OCI-LY7 (cell line): Measurements from ENCODE around the gene HSPA1L. TPM values are rescaled to one million over a fixed set of nuclear protein-coding genes. Genes with fewer than 3 reads are reported as not detected.
A peak's percentile ranks its signal among the peaks of the same experiment; 100 is the strongest.

ENCODE experiments used
- BruUV-seq: library from RNA; stranded (reverse); fragments of 400-500 nt; replicated peaks from 2 replicates; lab custom pipeline; 2021; lab: Mats Ljungman, UMichigan
- CTCF ChIA-PET: fragments of 300-600 bp; sonication (Branson Sonifier 250); formaldehyde crosslinking; loops from one replicate; lab custom pipeline; 2022; ENCODE audit warnings: antibody characterized with exemption; ENCODE audit not compliant: unreplicated experiment; lab: Charles Lee
- POLR2A ChIA-PET: fragments of 300-600 bp; sonication (Branson Sonifier 250); formaldehyde crosslinking; loops from one replicate; lab custom pipeline; 2022; ENCODE audit warnings: antibody characterized with exemption; lab: Charles Lee
- DNase-seq: peaks from one replicate; pipeline ENCODE4 v3.0.0-alpha.2; 2015; ENCODE audit warnings: low spot score
- H2AFZ ChIP-seq: fragments of 200-600 bp; sonication (generic), shearing (Covaris generic); 2 replicates; pipeline ENCODE4 v1.6.1; 2014; ENCODE audit warnings: mild to moderate bottlenecking, antibody characterized with exemption, low read length, moderate library complexity
- H3K27ac ChIP-seq: fragments of 200-600 bp; sonication (generic); 2 replicates; pipeline ENCODE4 v1.5.1; 2014; ENCODE audit warnings: mixed run types, low read depth, mild to moderate bottlenecking, moderate library complexity, low read length, inconsistent platforms; ENCODE audit not compliant: poor library complexity, severe bottlenecking
- H3K36me3 ChIP-seq: fragments of 200-600 bp; sonication (generic); 2 replicates; pipeline ENCODE4 v1.6.1; 2014; ENCODE audit warnings: mild to moderate bottlenecking, antibody characterized with exemption, low read length, moderate library complexity, mixed read lengths; ENCODE audit not compliant: insufficient read depth
- H3K4me1 ChIP-seq: fragments of 200-600 bp; sonication (generic); 2 replicates; pipeline ENCODE4 v1.5.1; 2014; ENCODE audit warnings: mild to moderate bottlenecking, low read length; ENCODE audit not compliant: insufficient read depth, poor library complexity, severe bottlenecking
- H3K4me2 ChIP-seq: fragments of 200-600 bp; sonication (generic); 2 replicates; pipeline ENCODE4 v1.6.1; 2014; ENCODE audit warnings: mild to moderate bottlenecking, low read length
- H3K4me3 ChIP-seq: fragments of 200-600 bp; sonication (generic); 2 replicates; pipeline ENCODE4 v1.5.1; 2014; ENCODE audit warnings: mild to moderate bottlenecking, low read depth, low read length; ENCODE audit not compliant: poor library complexity, severe bottlenecking
- H3K79me2 ChIP-seq: fragments of 200-600 bp; sonication (generic); 2 replicates; pipeline ENCODE4 v1.6.1; 2016; ENCODE audit warnings: low read depth, mild to moderate bottlenecking, low read length, moderate library complexity, mixed read lengths; ENCODE audit not compliant: insufficient read depth
- H3K9me2 ChIP-seq: fragments of 200-600 bp; sonication (generic); 2 replicates; pipeline ENCODE4 v1.6.1; 2016; ENCODE audit warnings: mild to moderate bottlenecking, low read length, mixed read lengths; ENCODE audit not compliant: insufficient read depth
- H3K9me3 ChIP-seq: fragments of 200-600 bp; sonication (generic); 2 replicates; pipeline ENCODE4 v1.6.1; 2014; ENCODE audit warnings: mild to moderate bottlenecking, mixed run types, low read length, mixed read lengths
- H4K20me1 ChIP-seq: fragments of 200-600 bp; sonication (generic); 2 replicates; pipeline ENCODE4 v1.6.1; 2014; ENCODE audit warnings: mild to moderate bottlenecking, antibody characterized with exemption, low read length, moderate library complexity, mixed read lengths; ENCODE audit not compliant: insufficient read depth
- EZH2phosphoT487 ChIP-seq: fragments of 200-600 bp; sonication (generic); IDR thresholded peaks from 2 replicates; pipeline ENCODE4 v1.6.1; 2018; ENCODE audit warnings: low read depth, borderline replicate concordance, mild to moderate bottlenecking, mixed run types, antibody characterized with exemption, low read length, moderate library complexity, mixed read lengths
- intact Hi-C: fragments of 100-400 bp; cut with micrococcal nuclease; formaldehyde crosslinking; loops from one replicate; pipeline ENCODE4 v1.10.0; 2022; ENCODE audit not compliant: unreplicated experiment
- total RNA-seq, 2 experiments: library from RNA; depleted of rRNA in 1 of 2; stranded (reverse); fragments of >200 nt in 1 of 2; shearing (Covaris generic) in 1 of 2; gene quantifications; 2 replicates each; pipeline ENCODE4 v1.2.3, GENCODE V29; 2014 to 2022
- TF ChIP-seq, protein P1 (sequence below): fragments of 200-600 bp; sonication (generic); conservative IDR thresholded peaks from 2 replicates; pipeline ENCODE4 v1.5.1; 2014; ENCODE audit warnings: mild to moderate bottlenecking, antibody characterized with exemption, low read length, moderate library complexity, mixed read lengths

HSPA1L gene
- total RNA-seq, 2 experiments from 2014 or later = 0.19 to 0.49 TPM

GRCh38 chr6:31763619-31763940 is 51.5 kb downstream of the HSPA1L start:
- CTCF ChIA-PET = no interaction called here

DNA sequence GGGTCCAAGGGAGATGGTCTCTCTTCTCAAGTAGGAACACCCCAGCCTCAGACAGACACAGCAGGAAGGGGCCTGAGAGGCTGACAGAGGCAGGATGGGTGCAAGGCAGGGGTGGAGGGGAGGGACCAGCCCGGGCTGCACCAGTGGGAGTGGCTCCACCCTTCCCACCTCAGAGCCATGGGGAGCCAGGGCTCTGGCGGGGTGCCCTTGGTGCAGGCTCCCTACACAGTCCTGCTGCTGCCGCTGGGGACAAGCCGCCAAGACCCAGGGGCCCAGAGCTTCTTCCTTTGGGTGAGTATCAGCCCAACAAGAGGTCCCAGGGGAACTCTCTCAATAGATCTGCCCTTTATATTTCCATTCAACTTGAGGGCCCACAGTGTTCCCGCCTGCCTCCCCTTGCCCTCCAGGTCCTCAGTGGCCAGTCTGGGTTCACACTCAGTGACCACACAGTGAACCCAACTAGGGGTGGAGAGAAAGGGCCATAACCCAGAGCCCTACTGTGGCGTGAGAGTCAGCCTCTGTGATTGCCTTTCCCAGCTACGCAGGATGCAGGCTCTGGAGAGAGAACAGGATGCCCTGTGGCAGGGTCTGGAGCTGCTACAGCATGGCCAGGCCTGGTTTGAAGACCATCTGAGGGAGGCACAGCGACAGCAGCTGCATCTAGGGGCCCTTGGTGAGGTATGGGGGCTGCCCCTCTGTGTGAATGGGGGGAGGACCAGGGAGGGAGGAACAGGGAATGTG is 52.0 kb downstream of the HSPA1L start:
- Histone ChIP-seq H3K79me2 (no peaks in the 10 kb centered on the region), H3K36me3 (peaks cover 77% of the 10 kb centered on the region), H4K20me1 (no peaks in the 10 kb centered on the region), H3K27ac (no peak overlapping the region), H3K4me3 (no peak overlapping the region), H3K4me2 (no peak overlapping the region), H2AFZ (no peak overlapping the region), H3K9me2 (no peaks in the 10 kb centered on the region), H3K4me1 (no peaks in the 10 kb centered on the region), H3K9me3 (no peaks in the 10 kb centered on the region)
- TF ChIP-seq EZH2phosphoT487 = no peak
- TF ChIP-seq, protein P1, sequence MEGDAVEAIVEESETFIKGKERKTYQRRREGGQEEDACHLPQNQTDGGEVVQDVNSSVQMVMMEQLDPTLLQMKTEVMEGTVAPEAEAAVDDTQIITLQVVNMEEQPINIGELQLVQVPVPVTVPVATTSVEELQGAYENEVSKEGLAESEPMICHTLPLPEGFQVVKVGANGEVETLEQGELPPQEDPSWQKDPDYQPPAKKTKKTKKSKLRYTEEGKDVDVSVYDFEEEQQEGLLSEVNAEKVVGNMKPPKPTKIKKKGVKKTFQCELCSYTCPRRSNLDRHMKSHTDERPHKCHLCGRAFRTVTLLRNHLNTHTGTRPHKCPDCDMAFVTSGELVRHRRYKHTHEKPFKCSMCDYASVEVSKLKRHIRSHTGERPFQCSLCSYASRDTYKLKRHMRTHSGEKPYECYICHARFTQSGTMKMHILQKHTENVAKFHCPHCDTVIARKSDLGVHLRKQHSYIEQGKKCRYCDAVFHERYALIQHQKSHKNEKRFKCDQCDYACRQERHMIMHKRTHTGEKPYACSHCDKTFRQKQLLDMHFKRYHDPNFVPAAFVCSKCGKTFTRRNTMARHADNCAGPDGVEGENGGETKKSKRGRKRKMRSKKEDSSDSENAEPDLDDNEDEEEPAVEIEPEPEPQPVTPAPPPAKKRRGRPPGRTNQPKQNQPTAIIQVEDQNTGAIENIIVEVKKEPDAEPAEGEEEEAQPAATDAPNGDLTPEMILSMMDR = no peak
- intact Hi-C loops = no loop called here
- DNase-seq = no peak
- no TSS peak for BruUV-seq
- CTCF ChIA-PET = no interaction called here
- POLR2A ChIA-PET = no interaction called here

More at GRCh38 chr6:31763619-31763940, 51.5 kb downstream of the HSPA1L start:
- intact Hi-C loops = no loop called here
- DNase-seq = no peak
- Histone ChIP-seq H3K79me2 (no peaks in the 10 kb centered on the region), H3K4me1 (no peaks in the 10 kb centered on the region), H3K27ac (no peak overlapping the region), H4K20me1 (no peaks in the 10 kb centered on the region), H2AFZ (no peak overlapping the region), H3K36me3 (peaks cover 72% of the 10 kb centered on the region), H3K9me3 (no peaks in the 10 kb centered on the region), H3K4me3 (no peak overlapping the region), H3K4me2 (no peak overlapping the region), H3K9me2 (no peaks in the 10 kb centered on the region)
- TF ChIP-seq, protein P1 = no peak
- TF ChIP-seq EZH2phosphoT487 = no peak
- no TSS peak for BruUV-seq
- POLR2A ChIA-PET = no interaction called here

DNA sequence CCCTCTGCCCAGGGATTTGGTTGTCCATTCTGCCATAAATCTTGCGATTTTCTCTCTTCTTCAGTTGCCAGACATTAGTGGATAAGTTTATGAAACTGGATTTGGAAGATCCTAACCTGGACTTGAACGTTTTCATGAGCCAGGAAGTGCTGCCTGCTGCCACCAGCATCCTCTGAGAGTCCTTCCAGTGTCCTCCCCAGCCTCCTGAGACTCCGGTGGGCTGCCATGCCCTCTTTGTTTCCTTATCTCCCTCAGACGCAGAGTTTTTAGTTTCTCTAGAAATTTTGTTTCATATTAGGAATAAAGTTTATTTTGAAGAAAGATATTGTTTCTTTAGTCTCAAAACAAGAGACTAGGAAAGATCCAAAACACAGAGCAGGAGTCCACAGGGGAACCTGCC is 52.7 kb downstream of the HSPA1L start, which contains the start of gene SAPCD1:
Gene SAPCD1 (plus strand): TSS at position 301 of the 400 bp plus-strand sequence. CDS start 399 bp downstream, outside the sequence.
- H3K9me3 ChIP-seq = no peaks in the 10 kb centered on the region
- no peaks in the 10 kb centered on the region for H3K9me2 ChIP-seq
- ChIA-PET CTCF (no interaction called here), POLR2A (no interaction called here)
- no peak for DNase-seq
- H3K4me3 ChIP-seq = no peak within 1 kb of the TSS
- H2AFZ ChIP-seq = no peak within 1 kb of the TSS
- H3K27ac ChIP-seq = no peak within 1 kb of the TSS
- no peaks in the 10 kb centered on the region for H3K79me2 ChIP-seq
- peaks cover 76% of the 10 kb centered on the region for H3K36me3 ChIP-seq
- no peak for TF ChIP-seq EZH2phosphoT487
- TF ChIP-seq, protein P1 = no peak
- intact Hi-C loops = no loop called here
- H3K4me1 ChIP-seq = no peaks in the 10 kb centered on the region
- H3K4me2 ChIP-seq = no peak within 1 kb of the TSS
- TSS peak; percentile 37 for BruUV-seq
- H4K20me1 ChIP-seq = no peaks in the 10 kb centered on the region
